HepG2 (cell line): ENCODE data around the gene OSBPL10. TPM values are rescaled to one million over a fixed set of nuclear protein-coding genes. Genes with fewer than 3 reads are reported as not detected.
A peak's percentile ranks its signal among the peaks of the same experiment; 100 is the strongest.

Source experiments
- HES4 ChIP-seq: sonication (generic); formaldehyde crosslinking; IDR thresholded peaks from 2 replicates; pipeline ENCODE4 v1.9.0; 2021; ENCODE audit warnings: mild to moderate bottlenecking, missing genetic modification reagents, borderline replicate concordance
- PAX8 ChIP-seq: sonication (generic); formaldehyde crosslinking; IDR thresholded peaks from 2 replicates; pipeline ENCODE4 v1.8.0; 2022; ENCODE audit warnings: mild to moderate bottlenecking, missing genetic modification reagents, borderline replicate concordance
- SOX5 ChIP-seq: IDR thresholded peaks from 2 replicates; pipeline ENCODE4 v1.6.1; 2016; ENCODE audit warnings: borderline replicate concordance
- ZNF142 ChIP-seq: sonication (generic); formaldehyde crosslinking; IDR thresholded peaks from 2 replicates; pipeline ENCODE4 v1.4.0; 2020; ENCODE audit warnings: missing genetic modification reagents
- ZNF253 ChIP-seq: sonication (generic); formaldehyde crosslinking; IDR thresholded peaks from 2 replicates; pipeline ENCODE4 v1.8.0; 2022; ENCODE audit warnings: mild to moderate bottlenecking, missing genetic modification reagents, borderline replicate concordance
- polyA plus RNA-seq, 8 experiments: library from polyadenylated mRNA; depleted of rRNA in 3 of 8; stranded (reverse) in 7 of 8; unstranded in 1 of 8; fragments of >200 nt; fragmentation: Illumina TruSeq in 4 of 8; extraction: Trizol in 4 of 8; gene quantifications; 2 replicates each; pipeline versions ENCODE4 v1.2.1 to v1.2.3, GENCODE V29; 2011 to 2016; ENCODE audit warnings: low read depth in 4 of 8, missing spikeins in 1 of 8, mixed read lengths in 1 of 8; ENCODE audit not compliant: insufficient read depth in 1 of 8
- total RNA-seq, 5 experiments: library from RNA; depleted of rRNA; stranded (reverse); fragments of >200 nt; fragmentation: Illumina TruSeq; extraction: Trizol; gene quantifications; 2 replicates each; pipeline ENCODE4 v1.2.3, GENCODE V29; 2016; ENCODE audit warnings: low read depth in 1 of 5
- TF ChIP-seq, protein P1 (sequence below): sonication (generic); formaldehyde crosslinking; IDR thresholded peaks from 2 replicates; pipeline ENCODE4 v1.4.0; 2020; ENCODE audit warnings: missing genetic modification reagents
- TF ChIP-seq, protein P2 (sequence below): sonication (generic); formaldehyde crosslinking; IDR thresholded peaks from 2 replicates; pipeline ENCODE4 v1.9.0; 2021; ENCODE audit warnings: missing genetic modification reagents, borderline replicate concordance
- TF ChIP-seq, protein P3 (sequence below): sonication (generic); formaldehyde crosslinking; IDR thresholded peaks from 2 replicates; pipeline ENCODE4 v1.4.0; 2020; ENCODE audit warnings: missing genetic modification reagents, mild to moderate bottlenecking, borderline replicate concordance
- TF ChIP-seq, protein P4 (sequence below): sonication (generic); formaldehyde crosslinking; IDR thresholded peaks from 2 replicates; pipeline ENCODE4 v1.4.0; 2020; ENCODE audit warnings: missing genetic modification reagents

The OSBPL10 gene
- total and polyA plus RNA-seq, 2 of the 13 experiments (the other 11 are each of a cell fraction or from before 2014, with no cell fraction given), result 10.3 to 28.6 TPM

GRCh38 chr3:31981206-31982181 is at the start of gene OSBPL10, which contains the start of gene ZNF860 (continued):
- TF ChIP-seq, protein P1, sequence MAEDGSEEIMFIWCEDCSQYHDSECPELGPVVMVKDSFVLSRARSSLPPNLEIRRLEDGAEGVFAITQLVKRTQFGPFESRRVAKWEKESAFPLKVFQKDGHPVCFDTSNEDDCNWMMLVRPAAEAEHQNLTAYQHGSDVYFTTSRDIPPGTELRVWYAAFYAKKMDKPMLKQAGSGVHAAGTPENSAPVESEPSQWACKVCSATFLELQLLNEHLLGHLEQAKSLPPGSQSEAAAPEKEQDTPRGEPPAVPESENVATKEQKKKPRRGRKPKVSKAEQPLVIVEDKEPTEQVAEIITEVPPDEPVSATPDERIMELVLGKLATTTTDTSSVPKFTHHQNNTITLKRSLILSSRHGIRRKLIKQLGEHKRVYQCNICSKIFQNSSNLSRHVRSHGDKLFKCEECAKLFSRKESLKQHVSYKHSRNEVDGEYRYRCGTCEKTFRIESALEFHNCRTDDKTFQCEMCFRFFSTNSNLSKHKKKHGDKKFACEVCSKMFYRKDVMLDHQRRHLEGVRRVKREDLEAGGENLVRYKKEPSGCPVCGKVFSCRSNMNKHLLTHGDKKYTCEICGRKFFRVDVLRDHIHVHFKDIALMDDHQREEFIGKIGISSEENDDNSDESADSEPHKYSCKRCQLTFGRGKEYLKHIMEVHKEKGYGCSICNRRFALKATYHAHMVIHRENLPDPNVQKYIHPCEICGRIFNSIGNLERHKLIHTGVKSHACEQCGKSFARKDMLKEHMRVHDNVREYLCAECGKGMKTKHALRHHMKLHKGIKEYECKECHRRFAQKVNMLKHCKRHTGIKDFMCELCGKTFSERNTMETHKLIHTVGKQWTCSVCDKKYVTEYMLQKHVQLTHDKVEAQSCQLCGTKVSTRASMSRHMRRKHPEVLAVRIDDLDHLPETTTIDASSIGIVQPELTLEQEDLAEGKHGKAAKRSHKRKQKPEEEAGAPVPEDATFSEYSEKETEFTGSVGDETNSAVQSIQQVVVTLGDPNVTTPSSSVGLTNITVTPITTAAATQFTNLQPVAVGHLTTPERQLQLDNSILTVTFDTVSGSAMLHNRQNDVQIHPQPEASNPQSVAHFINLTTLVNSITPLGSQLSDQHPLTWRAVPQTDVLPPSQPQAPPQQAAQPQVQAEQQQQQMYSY (CRISPR knock-in tag), result no peak
- peak; percentile 15; the same call in 1 of the 2 replicates for TF ChIP-seq SOX5 (CRISPR knock-in tag)
- TF ChIP-seq, protein P2, sequence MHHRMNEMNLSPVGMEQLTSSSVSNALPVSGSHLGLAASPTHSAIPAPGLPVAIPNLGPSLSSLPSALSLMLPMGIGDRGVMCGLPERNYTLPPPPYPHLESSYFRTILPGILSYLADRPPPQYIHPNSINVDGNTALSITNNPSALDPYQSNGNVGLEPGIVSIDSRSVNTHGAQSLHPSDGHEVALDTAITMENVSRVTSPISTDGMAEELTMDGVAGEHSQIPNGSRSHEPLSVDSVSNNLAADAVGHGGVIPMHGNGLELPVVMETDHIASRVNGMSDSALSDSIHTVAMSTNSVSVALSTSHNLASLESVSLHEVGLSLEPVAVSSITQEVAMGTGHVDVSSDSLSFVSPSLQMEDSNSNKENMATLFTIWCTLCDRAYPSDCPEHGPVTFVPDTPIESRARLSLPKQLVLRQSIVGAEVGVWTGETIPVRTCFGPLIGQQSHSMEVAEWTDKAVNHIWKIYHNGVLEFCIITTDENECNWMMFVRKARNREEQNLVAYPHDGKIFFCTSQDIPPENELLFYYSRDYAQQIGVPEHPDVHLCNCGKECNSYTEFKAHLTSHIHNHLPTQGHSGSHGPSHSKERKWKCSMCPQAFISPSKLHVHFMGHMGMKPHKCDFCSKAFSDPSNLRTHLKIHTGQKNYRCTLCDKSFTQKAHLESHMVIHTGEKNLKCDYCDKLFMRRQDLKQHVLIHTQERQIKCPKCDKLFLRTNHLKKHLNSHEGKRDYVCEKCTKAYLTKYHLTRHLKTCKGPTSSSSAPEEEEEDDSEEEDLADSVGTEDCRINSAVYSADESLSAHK (CRISPR knock-in tag), result no peak
- TF ChIP-seq, protein P3, sequence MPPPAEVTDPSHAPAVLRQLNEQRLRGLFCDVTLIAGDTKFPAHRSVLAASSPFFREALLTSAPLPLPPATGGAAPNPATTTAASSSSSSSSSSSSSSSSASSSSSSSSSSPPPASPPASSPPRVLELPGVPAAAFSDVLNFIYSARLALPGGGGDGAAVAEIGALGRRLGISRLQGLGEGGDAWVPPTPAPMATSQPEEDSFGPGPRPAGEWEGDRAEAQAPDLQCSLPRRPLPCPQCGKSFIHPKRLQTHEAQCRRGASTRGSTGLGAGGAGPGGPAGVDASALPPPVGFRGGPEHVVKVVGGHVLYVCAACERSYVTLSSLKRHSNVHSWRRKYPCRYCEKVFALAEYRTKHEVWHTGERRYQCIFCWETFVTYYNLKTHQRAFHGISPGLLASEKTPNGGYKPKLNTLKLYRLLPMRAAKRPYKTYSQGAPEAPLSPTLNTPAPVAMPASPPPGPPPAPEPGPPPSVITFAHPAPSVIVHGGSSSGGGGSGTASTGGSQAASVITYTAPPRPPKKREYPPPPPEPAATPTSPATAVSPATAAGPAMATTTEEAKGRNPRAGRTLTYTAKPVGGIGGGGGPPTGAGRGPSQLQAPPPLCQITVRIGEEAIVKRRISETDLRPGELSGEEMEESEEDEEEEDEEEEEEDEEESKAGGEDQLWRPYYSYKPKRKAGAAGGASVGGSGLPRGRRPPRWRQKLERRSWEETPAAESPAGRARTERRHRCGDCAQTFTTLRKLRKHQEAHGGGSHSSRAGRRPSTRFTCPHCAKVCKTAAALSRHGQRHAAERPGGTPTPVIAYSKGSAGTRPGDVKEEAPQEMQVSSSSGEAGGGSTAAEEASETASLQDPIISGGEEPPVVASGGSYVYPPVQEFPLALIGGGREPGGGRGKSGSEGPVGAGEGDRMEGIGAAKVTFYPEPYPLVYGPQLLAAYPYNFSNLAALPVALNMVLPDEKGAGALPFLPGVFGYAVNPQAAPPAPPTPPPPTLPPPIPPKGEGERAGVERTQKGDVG (CRISPR knock-in tag), result no peak
- peak; percentile 70 for TF ChIP-seq HES4 (CRISPR knock-in tag)
- TF ChIP-seq PAX8 (CRISPR knock-in tag), result no peak
- TF ChIP-seq, protein P4, sequence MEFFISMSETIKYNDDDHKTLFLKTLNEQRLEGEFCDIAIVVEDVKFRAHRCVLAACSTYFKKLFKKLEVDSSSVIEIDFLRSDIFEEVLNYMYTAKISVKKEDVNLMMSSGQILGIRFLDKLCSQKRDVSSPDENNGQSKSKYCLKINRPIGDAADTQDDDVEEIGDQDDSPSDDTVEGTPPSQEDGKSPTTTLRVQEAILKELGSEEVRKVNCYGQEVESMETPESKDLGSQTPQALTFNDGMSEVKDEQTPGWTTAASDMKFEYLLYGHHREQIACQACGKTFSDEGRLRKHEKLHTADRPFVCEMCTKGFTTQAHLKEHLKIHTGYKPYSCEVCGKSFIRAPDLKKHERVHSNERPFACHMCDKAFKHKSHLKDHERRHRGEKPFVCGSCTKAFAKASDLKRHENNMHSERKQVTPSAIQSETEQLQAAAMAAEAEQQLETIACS, result peak; percentile 45; the same call in 1 of the 2 replicates
- TF ChIP-seq ZNF253 (CRISPR knock-in tag), result no peak
- no peak for TF ChIP-seq ZNF142
